HCT116 (cell line): ENCODE data around the gene ERGIC1. TPM values are rescaled to one million over a fixed set of nuclear protein-coding genes. Genes with fewer than 3 reads are reported as not detected.

Experiments used
- ATAC-seq: fragments of 200-7000 bp; cut with Tn5 transposase; 2 replicates; pipeline ENCODE4 v1.9.1; 2020; ENCODE audit warnings: mild to moderate bottlenecking, moderate library complexity
- BruUV-seq: library from RNA; stranded (reverse); fragments of 400-500 nt; replicated peaks from 2 replicates; lab custom pipeline; 2021; lab: Mats Ljungman, UMichigan
- CTCF ChIA-PET: fragments of 300-600 bp; sonication (Branson Sonifier 250); formaldehyde crosslinking; loops from one replicate; lab custom pipeline; 2021; ENCODE audit warnings: antibody characterized with exemption; lab: Charles Lee
- POLR2A ChIA-PET: fragments of 300-600, 350-600 bp; sonication (Branson Sonifier 250); formaldehyde crosslinking; loops from one replicate; lab custom pipeline; 2021; ENCODE audit warnings: antibody characterized with exemption; lab: Charles Lee
- RAD21 ChIA-PET, 2 experiments: fragments of 300-600 bp; sonication (Branson Sonifier 250); formaldehyde crosslinking; loops; one replicate each; lab custom pipeline; 2023; ENCODE audit warnings: low total read pairs in 2 of 2; ENCODE audit not compliant: uncharacterized antibody in 2 of 2, unreplicated experiment in 2 of 2, low non-redundant PET in 1 of 2; lab: Charles Lee
- DNase-seq: peaks from one replicate; pipeline ENCODE4 v3.0.0-alpha.2; 2010; ENCODE audit warnings: low read depth, low spot score
- H2AFZ ChIP-seq: fragments of 200-600 bp; shearing (Covaris generic), sonication (generic); 2 replicates; pipeline ENCODE4 v1.6.1; 2017; ENCODE audit warnings: low read depth, mixed run types, mixed read lengths, antibody characterized with exemption, low read length; ENCODE audit not compliant: poor library complexity, severe bottlenecking
- H3K27ac ChIP-seq: 2 replicates; pipeline ENCODE4 v1.5.1; 2012; ENCODE audit warnings: low read depth, low read length
- H3K27me3 ChIP-seq: fragments of 200-600 bp; sonication (generic); 2 replicates; pipeline ENCODE4 v1.6.1; 2016; ENCODE audit warnings: mixed run types, low read length, mixed read lengths; ENCODE audit not compliant: insufficient read depth
- H3K36me3 ChIP-seq, 2 experiments: fragments of 200-500 bp in 1 of 2; fragments of 200-600 bp in 1 of 2; sonication (Bioruptor generic) in 1 of 2; sonication (generic) in 1 of 2; 2 replicates each; pipeline versions ENCODE4 v1.5.1 to v1.6.1; 2014 to 2016; ENCODE audit warnings: low read length in 2 of 2, inconsistent platforms in 1 of 2, mixed read lengths in 1 of 2, mixed run types in 1 of 2; ENCODE audit not compliant: insufficient read depth in 2 of 2, control insufficient read depth in 1 of 2
- H3K4me1 ChIP-seq, 2 experiments: fragments of 200-600 bp in 1 of 2; sonication (generic) in 1 of 2; 2 replicates each; pipeline versions ENCODE4 v1.5.1 to v1.6.1; 2012 to 2017; ENCODE audit warnings: low read length in 2 of 2, inconsistent platforms in 1 of 2, mild to moderate bottlenecking in 1 of 2, mixed read lengths in 1 of 2, mixed run types in 1 of 2, moderate library complexity in 1 of 2; ENCODE audit not compliant: insufficient read depth in 2 of 2, control insufficient read depth in 1 of 2
- H3K4me2 ChIP-seq: fragments of 200-600 bp; sonication (generic); 2 replicates; pipeline ENCODE4 v1.6.1; 2017; ENCODE audit warnings: mixed run types, low read length, mixed read lengths
- H3K4me3 ChIP-seq, 2 experiments: fragments of 200-600 bp in 1 of 2; sonication (generic) in 1 of 2; replicated peaks in 1 of 2; 2 replicates each; pipeline ENCODE4 v1.5.1; 2011 to 2016; ENCODE audit warnings: low read length in 2 of 2, control low read depth in 1 of 2, low read depth in 1 of 2, mild to moderate bottlenecking in 1 of 2, mixed read lengths in 1 of 2, mixed run types in 1 of 2
- H3K79me2 ChIP-seq: fragments of 200-600 bp; sonication (generic); 2 replicates; pipeline ENCODE4 v1.6.1; 2017; ENCODE audit warnings: mild to moderate bottlenecking, mixed run types, low read length, moderate library complexity, mixed read lengths; ENCODE audit not compliant: insufficient read depth
- H3K9ac ChIP-seq: fragments of 200-600 bp; sonication (generic); 2 replicates; pipeline ENCODE4 v1.6.1; 2016; ENCODE audit warnings: low read length, mixed read lengths
- H3K9me2 ChIP-seq: fragments of 200-600 bp; sonication (generic), shearing (Covaris generic); 2 replicates; pipeline ENCODE4 v1.6.1; 2017; ENCODE audit warnings: mixed run types, mild to moderate bottlenecking, moderate library complexity; ENCODE audit not compliant: insufficient read depth
- H3K9me3 ChIP-seq, 2 experiments: fragments of 200-500 bp in 1 of 2; fragments of 200-600 bp in 1 of 2; sonication (Bioruptor generic) in 1 of 2; sonication (generic) in 1 of 2; 2 replicates each; pipeline ENCODE4 v1.6.1; 2014 to 2017; ENCODE audit warnings: low read length in 2 of 2, mixed read lengths in 2 of 2, inconsistent platforms in 1 of 2, low read depth in 1 of 2, mild to moderate bottlenecking in 1 of 2, mixed run types in 1 of 2, moderate library complexity in 1 of 2; ENCODE audit not compliant: control insufficient read depth in 1 of 2, insufficient read depth in 1 of 2
- H4K20me1 ChIP-seq: fragments of 200-600 bp; sonication (generic), shearing (Covaris generic); 2 replicates; pipeline ENCODE4 v1.6.1; 2017; ENCODE audit warnings: mixed run types, mild to moderate bottlenecking, moderate library complexity; ENCODE audit not compliant: insufficient read depth
- ATF3 ChIP-seq: IDR thresholded peaks from 2 replicates; pipeline ENCODE4 v1.6.1; 2012
- CBX3 ChIP-seq: IDR thresholded peaks from 2 replicates; pipeline ENCODE4 v1.6.1; 2012; ENCODE audit warnings: low read depth
- EZH2phosphoT487 ChIP-seq: fragments of 200-600 bp; IDR thresholded peaks from 2 replicates; pipeline ENCODE4 v1.6.1; 2018; ENCODE audit warnings: antibody characterized with exemption, borderline replicate concordance
- REST ChIP-seq: IDR thresholded peaks from 2 replicates; pipeline ENCODE4 v1.6.1; 2012; ENCODE audit warnings: low read depth
- TCF7L2 ChIP-seq: IDR thresholded peaks from 2 replicates; pipeline ENCODE4 v1.7.0; 2011; ENCODE audit warnings: borderline replicate concordance, inconsistent platforms; ENCODE audit not compliant: insufficient read depth, insufficient read length; ENCODE audit errors: extremely low read depth
- YY1 ChIP-seq: IDR thresholded peaks from 2 replicates; pipeline ENCODE4 v1.6.1; 2011; ENCODE audit warnings: low read length, low read depth, moderate library complexity, mild to moderate bottlenecking; ENCODE audit not compliant: insufficient replicate concordance; ENCODE audit errors: extremely low read depth
- intact Hi-C: fragments of 100-400 bp; cut with micrococcal nuclease; formaldehyde crosslinking; loops from 2 replicates; pipeline ENCODE4 v1.10.0; 2022
- total RNA-seq: library from RNA; stranded (reverse); gene quantifications from one replicate; pipeline ENCODE4 v1.2.1, GENCODE V29; 2021; ENCODE audit not compliant: unreplicated experiment
- TF ChIP-seq, protein P1 (sequence below), 3 experiments: fragments of 200-600 bp in 1 of 3; sonication (generic) in 1 of 3; IDR thresholded peaks in 2 of 3; conservative IDR thresholded peaks in 1 of 3; 2 replicates each; pipeline ENCODE4 v1.5.1; 2012 to 2017; ENCODE audit warnings: low read depth in 2 of 3, low read length in 2 of 3, antibody characterized with exemption in 1 of 3, borderline replicate concordance in 1 of 3, control low read depth in 1 of 3, mild to moderate bottlenecking in 1 of 3, mixed read lengths in 1 of 3, mixed run types in 1 of 3, moderate library complexity in 1 of 3; ENCODE audit not compliant: insufficient read depth in 1 of 3
- TF ChIP-seq, protein P2 (sequence below): IDR thresholded peaks from 2 replicates; pipeline ENCODE4 v1.6.1; 2012

ERGIC1 gene
- total RNA-seq, 1 experiment from 2014 or later = 73.3 TPM

DNA sequence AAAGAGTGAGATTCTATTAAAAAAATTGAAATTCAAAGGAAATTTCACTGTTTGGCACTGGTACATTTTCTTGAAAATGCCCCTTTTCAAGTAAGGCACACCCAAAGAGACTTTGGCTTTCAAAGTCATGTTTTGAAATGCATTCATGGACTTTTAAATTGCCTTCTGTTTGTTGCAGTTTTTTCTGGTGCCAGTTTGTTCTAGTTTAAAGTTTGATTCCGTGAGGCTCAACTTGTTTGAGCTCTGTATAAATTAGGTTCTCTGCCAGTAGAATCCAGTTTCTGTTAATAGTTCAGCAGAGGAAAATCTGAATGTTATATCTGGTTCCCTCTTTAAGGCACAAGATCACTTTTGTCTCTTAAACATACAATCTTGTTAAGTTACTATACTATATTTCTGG lies 165.9 kb downstream of the ERGIC1 start:
- no peak for ATAC-seq
- H4K20me1 ChIP-seq = no peaks in the 10 kb centered on the region
- RAD21 ChIA-PET = interaction anchor here in 1 of 2 experiments (0.5 kb wide), 1 partner anchor 9 kb away, joined by 3 read pairs; no protein-coding TSS in a partner anchor

More for the DNA sequence above, 165.9 kb downstream of the ERGIC1 start:
- Histone ChIP-seq H3K9ac (no peak overlapping the region), H3K27ac (no peak overlapping the region), H2AFZ (no peak overlapping the region), H3K9me2 (no peaks in the 10 kb centered on the region), H3K9me3 (no peaks in the 10 kb centered on the region), H3K27me3 (no peaks in the 10 kb centered on the region), H3K4me2 (no peak overlapping the region), H3K79me2 (peaks cover 51% of the 10 kb centered on the region), H3K36me3 (peaks cover 10 to 16% of the 10 kb centered on the region in 2 experiments; a peak in 3 of 4 replicates), H3K4me3 (no peak overlapping the region), H3K4me1 (no peaks in the 10 kb centered on the region)
- intact Hi-C loops = no loop called here
- no TSS peak for BruUV-seq
- ChIA-PET CTCF (no interaction called here), POLR2A (no interaction called here)
- no peak for TF ChIP-seq YY1
- no peak for TF ChIP-seq EZH2phosphoT487
- TF ChIP-seq CBX3 = no peak
- no peak for TF ChIP-seq TCF7L2
- TF ChIP-seq, protein P1, sequence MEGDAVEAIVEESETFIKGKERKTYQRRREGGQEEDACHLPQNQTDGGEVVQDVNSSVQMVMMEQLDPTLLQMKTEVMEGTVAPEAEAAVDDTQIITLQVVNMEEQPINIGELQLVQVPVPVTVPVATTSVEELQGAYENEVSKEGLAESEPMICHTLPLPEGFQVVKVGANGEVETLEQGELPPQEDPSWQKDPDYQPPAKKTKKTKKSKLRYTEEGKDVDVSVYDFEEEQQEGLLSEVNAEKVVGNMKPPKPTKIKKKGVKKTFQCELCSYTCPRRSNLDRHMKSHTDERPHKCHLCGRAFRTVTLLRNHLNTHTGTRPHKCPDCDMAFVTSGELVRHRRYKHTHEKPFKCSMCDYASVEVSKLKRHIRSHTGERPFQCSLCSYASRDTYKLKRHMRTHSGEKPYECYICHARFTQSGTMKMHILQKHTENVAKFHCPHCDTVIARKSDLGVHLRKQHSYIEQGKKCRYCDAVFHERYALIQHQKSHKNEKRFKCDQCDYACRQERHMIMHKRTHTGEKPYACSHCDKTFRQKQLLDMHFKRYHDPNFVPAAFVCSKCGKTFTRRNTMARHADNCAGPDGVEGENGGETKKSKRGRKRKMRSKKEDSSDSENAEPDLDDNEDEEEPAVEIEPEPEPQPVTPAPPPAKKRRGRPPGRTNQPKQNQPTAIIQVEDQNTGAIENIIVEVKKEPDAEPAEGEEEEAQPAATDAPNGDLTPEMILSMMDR (IDR thresholded peaks at IDR 0.05 in 2 of 3, conservative IDR thresholded peaks at IDR 0.05 in 1 of 3; ENCODE audit: borderline replicate concordance in 1 of 3, insufficient read depth in 1 of 3, low read depth in 2 of 3, low read length in 2 of 3) = no peak
- TF ChIP-seq REST = no peak
- no peak for TF ChIP-seq ATF3
- TF ChIP-seq, protein P2, sequence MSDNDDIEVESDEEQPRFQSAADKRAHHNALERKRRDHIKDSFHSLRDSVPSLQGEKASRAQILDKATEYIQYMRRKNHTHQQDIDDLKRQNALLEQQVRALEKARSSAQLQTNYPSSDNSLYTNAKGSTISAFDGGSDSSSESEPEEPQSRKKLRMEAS = no peak
- DNase-seq = no peak
